ENCODE data around the gene PEX11A. TPM values are rescaled to one million over a fixed set of nuclear protein-coding genes. Genes with fewer than 3 reads are reported as not detected.

PEX11A gene
- total RNA-seq, 2 donors from 2014 or later: 11.1 to 18.3 TPM

DNA sequence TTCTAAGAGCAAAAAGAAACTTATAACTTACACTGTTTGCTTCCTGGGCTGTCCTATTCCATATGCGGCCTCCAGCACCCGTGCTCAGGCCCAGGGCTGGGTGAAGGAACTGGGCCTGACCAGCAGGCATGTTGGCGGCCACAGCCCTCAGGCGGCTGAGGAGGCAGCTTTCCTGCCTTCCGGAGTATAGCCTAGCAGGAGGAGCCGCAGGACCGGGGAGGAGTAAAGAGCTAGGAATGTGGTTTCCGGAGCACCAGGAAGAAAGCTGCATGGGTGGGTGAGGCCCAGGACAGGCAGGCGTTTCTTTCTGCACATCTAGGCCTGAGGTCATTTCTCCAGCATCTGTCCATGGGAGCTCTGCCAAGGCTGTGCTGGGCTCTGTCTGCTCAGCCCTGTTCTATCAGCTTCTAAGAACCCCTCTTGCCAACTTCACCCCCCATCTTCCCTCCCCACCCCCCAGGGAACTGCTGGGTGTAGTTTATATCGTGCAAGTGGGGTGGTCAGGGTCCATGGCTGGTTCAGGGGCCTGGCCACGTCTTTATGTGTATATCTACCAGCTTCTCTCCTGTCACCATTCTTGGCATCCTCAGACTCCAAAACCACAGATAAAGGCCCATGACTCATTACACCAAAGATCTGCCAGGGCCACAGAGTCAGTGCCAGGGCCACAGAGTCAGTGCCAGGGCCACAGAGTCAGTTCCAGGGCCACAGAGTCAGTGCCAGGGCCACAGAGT lies 27.5 kb downstream of the PEX11A start:
- DNase-seq (peak; percentile 83), ATAC-seq (peak; percentile 74 to 92)
- intact Hi-C loops (cut with DNase I): no loop called here

DNA sequence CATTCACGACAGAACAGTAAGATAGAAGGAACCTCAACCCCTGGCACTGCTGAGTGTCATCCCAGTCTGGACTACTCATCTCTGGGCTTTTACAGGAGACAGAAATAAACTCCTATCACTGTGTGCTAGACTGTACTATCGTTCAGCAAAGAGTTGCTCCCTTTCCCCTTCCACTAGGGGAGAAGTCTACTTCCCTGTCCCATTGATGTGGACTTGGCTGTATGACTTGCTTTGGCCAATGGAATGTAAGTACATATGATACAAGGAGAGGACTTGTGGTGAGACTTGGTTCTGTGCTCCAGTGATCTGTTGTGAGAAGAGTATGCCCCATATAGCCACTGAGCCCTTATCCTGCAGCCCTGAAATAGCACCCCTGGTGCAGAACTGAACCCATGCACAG lies 30.0 kb downstream of the PEX11A start:
- intact Hi-C loops (cut with DNase I): no loop called here
- no peak for ATAC-seq
- DNase-seq: no peak

DNA sequence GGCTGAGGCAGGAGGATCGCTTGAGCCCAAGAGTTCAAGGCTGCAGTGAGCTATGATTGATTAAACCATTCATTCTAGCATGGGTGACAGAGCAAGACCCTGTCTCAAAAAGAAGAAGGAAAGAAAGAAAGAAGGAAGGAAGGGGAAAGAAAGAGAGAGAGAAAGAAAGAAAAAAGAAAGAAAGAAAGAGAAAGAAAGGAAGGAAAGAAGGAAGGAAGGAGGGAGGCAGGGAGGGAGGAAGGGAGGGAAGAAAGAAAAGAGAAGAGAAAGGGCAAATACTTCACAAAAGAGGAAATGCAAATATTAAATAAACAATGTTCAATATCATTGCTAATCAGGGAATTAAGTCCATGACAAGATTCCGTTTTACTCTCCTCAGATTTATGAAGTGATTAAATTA lies 31.3 kb downstream of the PEX11A start:
- no peak for DNase-seq
- no peak for ATAC-seq
- intact Hi-C loops (cut with DNase I): no loop called here

DNA sequence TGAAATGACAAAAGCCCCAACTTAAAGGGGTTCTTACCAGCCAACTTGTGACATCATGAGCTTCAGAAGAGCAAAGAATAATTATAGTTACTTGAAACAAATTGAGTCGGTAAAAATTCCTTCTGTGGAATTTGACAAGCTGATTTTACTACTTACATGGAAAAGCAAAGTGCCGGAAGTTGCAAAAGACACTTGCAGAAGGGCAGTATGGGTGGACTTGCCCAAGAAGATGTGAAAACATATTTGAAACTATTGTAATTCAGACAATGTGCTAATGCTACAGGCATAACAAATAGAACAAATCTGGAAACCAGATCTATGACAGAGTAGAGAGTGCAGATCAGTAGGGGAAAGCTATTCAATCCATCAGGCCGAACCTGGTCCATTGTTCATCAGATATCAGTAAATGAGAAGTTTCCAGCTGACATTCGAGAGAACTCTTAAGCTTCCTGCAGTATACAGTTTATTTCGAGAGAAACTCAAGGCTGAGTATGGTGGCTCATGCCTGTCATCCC lies 32.8 kb downstream of the PEX11A start:
- no peak for DNase-seq
- ATAC-seq: no peak
- intact Hi-C loops (cut with DNase I): no loop called here

DNA sequence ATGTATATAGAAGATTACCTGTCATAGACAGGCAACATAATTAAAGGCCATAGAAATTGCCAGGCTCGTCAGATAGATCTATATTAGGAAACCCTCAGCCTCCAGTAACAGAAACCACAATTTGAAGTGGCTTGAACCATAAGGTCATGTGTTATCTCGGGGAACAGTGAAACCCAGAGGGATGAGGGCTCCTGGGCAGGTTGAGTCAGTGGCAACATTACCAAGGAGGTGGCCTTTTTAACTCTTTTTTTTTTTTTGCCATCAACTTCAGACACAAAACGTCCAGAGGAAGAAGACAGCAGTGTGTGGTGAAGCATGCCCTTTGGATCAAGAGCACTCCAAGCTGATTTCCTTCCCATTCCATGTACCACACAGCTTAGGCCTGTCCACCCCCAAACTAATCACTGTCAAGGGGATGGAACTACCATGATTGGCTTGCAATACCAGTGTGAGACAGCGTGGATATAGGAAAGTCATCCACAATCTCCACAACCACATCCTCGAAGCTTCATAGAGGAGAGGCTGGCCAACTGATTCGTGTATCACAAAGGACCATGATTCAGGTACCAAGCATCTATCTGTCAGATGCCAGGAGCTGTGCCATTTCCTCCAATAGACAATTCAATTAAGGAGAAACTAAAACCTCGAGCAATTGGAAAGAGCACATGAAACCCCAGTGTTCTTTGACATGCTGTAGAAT lies 34.3 kb downstream of the PEX11A start:
- intact Hi-C loops (cut with DNase I): no loop called here
- ATAC-seq (no peak), DNase-seq (no peak)

DNA sequence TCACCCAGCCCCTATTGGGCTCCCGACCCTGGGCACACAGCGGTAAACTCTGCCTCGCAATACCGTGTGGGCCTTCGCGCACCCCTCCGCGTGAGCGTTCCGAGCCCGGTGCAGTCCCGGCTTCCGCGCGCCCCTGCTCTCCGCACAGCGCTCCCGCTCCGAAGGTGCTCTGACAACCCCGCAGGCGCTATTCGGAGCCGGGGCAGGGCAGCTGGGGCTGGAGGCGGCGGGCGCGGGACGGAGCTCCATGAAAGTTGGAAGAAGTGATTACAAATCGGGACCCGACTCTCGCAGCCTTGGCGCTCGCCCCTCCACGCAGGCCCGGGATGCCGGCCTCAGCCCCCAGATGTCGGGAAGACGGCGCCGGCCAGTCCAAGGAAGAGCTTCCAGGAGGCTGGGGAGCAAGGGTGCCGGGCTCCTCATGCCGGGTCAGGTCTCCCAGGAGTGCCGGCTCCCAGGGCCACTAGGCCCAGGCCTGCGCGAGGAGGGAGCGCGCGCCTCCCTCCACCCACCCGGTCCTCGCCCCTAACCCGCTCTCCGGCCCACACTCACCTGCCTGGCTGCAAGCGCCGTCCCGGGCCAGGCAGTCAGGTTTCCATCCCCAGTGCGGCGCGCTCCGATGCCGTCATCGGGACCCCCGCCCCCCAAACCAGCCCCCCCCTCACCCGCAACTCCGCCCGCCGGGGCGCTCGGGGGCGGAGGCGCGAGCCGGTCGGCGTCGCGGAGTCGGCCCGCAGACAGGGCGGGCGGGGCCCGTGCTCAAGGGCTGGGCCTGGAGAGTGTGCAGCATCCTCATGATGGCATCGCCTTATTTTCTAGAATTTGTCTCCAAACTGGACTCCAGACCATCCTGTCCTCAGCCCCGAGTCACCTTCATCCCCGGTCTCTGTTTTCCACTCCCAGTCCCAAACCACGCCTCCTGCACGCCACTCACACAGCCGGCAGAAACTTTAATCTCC lies 35.4 kb downstream of the PEX11A start, which contains the start of gene KIF7:
TSS of gene KIF7 (minus strand) at position 621 of the 959 bp plus-strand sequence. CDS start 2,537 bp downstream, outside the sequence.
- ATAC-seq: peak; percentile 86 to 89
- DNase-seq: no peak
- intact Hi-C loops (cut with DNase I): no loop called here

DNA sequence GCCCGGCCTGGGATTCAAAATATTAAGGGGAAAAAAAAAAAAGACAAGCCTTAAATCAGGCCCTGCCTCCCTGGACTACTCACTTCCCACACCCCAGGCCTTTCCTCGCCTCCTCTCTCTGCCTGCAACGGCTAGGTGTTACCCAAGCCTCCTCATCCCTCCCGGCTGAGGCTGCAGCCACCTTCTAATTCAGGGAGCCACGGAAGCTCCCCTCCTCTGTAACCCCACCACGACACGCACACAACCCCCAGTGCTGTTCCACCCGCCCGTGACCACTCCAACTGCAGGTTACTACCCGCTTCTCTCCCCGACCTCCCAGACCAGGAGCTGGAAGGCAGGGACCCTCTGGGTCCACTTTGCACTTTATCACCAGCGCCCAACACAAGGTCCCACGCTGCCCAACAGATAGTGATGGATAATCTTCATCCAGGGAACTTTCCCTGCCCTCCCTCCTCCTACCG lies 36.2 kb downstream of the PEX11A start:
- no peak for DNase-seq
- intact Hi-C loops (cut with DNase I): no loop called here
- ATAC-seq: peak in 1 of 2 donors; percentile 2

DNA sequence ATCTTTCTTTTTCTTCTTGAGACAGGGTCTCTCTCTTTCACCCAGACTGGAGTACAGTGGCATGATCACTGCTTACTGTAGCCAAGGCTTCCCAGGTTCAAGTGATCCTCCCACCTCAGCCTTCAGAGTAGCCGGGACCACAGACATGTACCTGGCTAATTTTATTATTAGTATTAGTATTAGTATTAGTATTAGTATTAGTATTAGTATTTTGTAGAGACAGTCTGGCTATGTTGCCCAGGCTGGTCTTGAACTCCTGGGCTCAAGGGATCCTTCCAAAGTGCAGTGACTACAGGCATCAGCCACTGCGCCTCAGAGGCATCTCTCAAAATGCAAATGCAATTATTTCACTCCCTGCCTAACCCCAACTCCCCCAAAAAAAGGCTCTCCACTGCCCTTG lies 37.0 kb downstream of the PEX11A start:
- intact Hi-C loops (cut with DNase I): no loop called here
- ATAC-seq (no peak), DNase-seq (no peak)

DNA sequence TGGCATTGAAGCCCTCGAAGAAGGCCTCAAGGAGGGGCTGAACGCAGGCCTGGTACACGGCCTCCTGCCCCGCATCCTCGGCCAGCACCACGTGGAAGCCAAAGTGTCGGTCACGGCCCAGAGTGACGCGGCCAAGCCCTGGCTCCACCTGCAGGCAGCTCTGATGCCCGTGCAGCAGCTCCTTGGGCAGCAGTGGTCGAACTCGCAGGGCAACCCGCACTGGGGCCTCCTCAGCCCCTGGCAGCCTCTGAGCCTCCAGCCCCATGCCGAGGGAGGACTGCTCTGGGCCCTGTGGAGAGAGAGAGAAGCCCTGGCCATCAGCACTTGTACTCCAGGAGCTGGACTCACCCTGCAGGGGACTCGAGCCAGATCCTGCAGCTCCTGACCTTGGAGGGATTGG lies 37.9 kb downstream of the PEX11A start:
- intact Hi-C loops (cut with DNase I): no loop called here
- ATAC-seq: no peak
- no peak for DNase-seq

DNA sequence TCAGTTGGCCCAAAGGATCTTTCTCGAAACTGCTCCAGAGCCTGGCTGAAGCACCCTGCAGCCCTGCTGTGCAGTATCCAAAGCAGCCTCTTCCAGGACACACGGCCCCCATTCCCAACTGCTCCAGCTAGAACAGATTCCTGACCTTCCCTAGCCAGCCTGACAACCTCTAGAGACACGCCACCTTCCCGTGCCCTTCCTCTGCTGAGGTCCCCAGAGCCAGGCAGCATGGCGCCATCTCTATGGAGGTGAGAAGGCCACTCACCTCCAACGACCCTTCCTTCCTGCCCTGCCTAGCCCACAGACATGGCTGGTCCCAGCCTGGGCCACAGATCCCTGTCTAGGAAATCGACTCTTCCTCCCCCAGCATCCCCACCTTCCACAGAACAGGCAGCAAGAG lies 38.4 kb downstream of the PEX11A start:
- ATAC-seq (no peak), DNase-seq (no peak)
- intact Hi-C loops (cut with DNase I): no loop called here

DNA sequence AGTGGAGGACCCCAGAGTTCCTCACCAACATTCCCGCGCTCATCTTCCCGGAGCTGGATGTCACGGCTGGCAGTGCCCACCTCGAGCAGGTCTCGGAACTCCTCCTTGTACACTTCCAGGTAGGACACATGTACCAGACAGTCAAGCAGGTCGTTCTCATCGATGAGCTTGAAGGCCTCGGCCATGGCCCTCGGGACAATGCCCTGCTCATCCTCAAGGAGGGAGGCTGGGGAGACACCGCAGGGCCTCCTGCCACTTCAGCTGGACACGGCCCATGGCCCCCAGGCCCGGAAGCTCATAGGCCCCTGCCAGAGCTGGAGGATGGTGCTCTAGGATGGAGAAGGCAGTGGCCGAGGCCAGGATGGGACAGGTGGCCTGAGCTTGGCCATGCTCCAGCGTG lies 40.8 kb downstream of the PEX11A start:
- DNase-seq: no peak
- intact Hi-C loops (cut with DNase I): loop anchor here (5.0 to 10.0 kb wide), 2 partner anchors 85 to 103 kb away; partner anchors contain the start of gene MESP1 (in 1 of the 2)

DNA sequence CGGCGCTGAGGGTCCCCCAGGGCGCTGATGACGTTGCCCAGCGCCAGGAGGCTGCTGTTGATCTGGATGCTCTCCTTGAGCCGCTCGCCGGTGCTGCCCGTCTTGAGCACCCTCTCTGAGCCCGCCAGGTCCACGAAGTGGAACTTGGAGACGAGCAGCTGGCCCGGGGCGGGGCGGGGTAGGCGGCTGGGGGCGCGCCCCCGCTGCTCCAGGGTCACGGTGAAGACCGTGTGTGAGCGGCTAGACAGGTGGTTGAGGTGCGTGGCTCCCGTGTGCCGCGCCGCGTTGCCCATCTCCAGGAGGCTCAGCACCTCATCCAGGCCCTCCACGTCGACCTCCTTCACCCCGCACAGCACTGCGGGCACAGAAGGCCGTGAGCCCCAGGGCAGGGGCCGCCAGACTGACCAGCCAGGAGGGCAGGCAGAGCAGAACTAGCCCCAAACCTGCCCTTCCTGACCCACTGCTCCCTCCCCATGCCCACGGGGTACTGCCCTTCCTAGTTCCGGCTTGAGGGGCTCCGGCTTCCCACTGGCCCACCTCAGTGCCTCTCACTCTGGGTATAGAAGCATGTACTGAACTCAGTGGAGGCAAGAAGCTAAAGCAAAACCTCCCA lies 41.4 kb downstream of the PEX11A start:
- DNase-seq (no peak), ATAC-seq (no peak)
- intact Hi-C loops (cut with DNase I): loop anchor here (5.0 to 10.0 kb wide), 2 partner anchors 86 to 103 kb away; partner anchors contain the start of gene MESP1 (in 1 of the 2)

More for the DNA sequence above, 40.8 kb downstream of the PEX11A start:
- ATAC-seq: no peak

DNA sequence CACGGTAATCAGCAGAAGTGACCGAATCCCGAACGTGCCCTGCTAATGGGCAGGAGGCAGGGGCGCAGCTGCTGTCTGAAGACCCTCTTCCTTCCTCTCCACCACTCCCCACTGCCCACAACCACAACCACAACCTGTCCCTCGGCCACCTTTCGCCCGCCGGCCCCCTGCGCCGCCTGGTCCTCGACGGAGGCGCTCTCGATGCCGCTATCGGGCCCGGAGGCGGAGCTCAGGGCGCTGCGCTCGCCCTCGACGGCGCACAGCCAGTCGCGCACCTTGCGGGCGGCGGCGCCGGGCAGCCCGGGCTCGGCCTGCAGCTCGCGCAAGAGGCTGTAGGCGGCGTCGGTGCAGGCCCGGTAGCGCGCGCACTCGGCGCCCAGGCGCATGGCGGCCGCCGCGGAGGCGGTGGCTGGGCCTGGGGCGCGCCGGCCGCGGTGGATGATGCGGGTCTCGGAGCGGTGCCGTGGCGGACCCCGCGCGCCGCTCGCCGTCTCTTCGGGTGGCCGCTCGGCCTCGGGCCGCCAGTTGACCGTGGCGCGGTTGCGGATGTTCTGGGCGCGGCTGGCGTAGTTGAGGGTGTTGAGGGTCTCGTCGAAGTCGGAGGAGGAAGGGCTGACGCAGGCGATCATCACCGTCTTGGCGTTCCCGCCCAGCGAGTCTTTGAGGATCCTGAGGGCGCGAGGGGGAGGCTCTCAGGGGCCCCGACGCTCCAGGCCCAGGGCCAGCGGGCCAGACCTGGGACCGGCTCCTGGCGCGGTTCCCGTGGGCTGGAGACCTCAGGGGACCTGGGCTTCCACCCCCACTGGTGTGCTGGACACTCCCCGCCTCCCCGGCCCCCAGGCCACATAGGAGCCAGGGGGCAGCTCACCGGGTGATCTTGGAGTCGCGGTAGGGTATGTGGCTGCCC lies 42.2 kb downstream of the PEX11A start:
- ATAC-seq: no peak
- DNase-seq: no peak
- intact Hi-C loops (cut with DNase I): loop anchor here (5.0 to 10.0 kb wide), 2 partner anchors 86 to 104 kb away; partner anchors contain the start of gene MESP1 (in 1 of the 2)

DNA sequence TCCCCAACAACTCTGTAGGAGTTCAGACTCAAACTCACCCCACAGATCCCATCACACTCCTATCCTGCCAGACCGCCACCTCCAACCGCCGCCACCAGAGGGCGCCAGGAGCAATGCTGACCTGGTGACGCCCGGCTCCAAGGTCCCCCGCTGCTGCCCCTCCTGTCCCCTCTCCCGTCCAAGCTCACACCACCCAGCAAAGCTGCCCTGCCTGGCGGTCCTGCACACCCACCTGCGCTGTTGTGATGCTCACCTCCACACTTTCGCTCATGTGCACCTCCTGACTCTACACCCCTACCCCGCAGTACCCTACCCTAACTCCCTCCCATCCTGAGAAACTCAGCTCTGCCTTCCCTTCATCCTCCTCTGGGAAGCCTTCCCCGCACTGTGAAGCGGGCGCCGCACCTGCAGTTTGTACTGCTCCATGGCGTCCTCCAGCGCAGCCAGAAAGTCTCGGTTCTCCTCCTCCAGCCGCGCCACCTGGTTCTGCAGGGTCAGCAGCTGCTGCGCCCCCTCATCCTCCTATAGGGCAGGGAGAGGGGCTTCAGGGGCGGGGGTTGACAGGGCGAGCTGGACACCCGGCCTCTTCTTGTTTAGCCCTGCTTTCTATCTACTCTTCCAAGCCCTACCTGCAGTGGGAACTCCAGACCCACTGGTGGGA lies 43.2 kb downstream of the PEX11A start:
- DNase-seq (peak; percentile 80), ATAC-seq (peak; percentile 68 to 80)
- intact Hi-C loops (cut with DNase I): loop anchor here (2.0 to 10.0 kb wide), 3 partner anchors 33 to 105 kb away; partner anchors contain the start of gene MESP1 (in 1 of the 2)

DNA sequence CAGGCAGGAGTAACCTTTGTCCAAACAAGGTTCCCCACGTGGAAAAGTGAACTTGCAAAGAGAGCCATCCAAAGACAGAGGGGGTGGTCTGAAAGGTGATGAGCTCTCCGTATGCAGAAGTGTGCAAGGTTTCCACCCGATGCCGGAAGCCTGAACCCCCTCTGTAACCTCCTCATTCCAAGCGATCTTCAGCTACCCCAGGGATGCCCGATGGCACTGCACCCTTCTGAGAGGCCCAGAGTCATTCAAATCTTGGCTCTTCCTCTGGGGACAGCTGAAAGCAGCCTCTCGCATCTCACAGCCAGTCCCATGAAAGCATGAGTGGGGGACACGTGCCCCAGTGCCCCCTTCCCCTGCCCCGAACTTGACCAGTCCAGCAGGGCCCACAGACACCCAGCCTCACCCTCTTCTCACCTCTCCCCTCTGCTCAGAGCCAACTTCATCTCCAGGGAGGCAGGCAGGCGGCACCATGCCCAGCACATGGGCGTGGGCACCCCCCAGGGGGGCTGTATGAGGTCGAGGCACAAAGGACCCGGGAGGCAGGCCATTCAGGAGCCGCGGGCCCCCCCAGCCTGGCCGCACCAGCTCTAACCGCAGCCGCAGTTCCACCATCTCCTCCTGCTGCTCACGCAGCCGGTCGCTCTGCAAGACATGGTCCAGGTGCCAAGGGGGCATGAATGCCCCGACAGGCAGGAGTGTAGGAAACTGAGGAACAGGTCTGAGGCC lies 44.0 kb downstream of the PEX11A start:
- DNase-seq: no peak
- intact Hi-C loops (cut with DNase I): loop anchor here (2.0 to 10.0 kb wide), 3 partner anchors 34 to 106 kb away; partner anchors contain the start of gene MESP1 (in 1 of the 2)
- peak in 1 of 2 donors; percentile 6 for ATAC-seq

DNA sequence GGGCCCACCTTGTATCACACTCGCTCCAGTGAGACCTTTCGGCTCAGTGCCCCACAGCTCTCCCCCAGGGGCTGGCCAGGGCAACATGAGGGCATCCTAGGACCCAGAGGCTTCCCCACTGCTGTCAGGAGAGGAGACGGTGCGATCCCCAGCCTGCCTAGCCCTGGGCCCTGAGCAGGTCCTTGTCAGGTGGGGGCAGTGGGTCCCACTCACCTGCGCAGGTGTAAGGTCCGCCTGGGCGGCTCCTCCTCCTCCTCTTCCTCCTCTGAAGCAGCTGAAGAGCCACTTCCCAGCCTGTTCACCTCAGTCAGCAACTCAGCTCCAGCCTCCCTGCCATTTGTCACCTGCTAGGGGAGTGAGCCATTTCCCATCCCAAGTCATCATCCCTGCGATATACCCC lies 44.9 kb downstream of the PEX11A start:
- intact Hi-C loops (cut with DNase I): loop anchor here (2.0 to 10.0 kb wide), 3 partner anchors 35 to 107 kb away; partner anchors contain the start of gene MESP1 (in 1 of the 2)
- no peak for DNase-seq
- ATAC-seq: no peak

Data from left cardiac atrium (tissue), 4 donors.